GM18502 (cell line): Measurements from ENCODE around the gene ZBED1.
"Not testable (repeated sequence)": the region's sequence is repeated elsewhere in the genome, so short reads cannot be mapped to it uniquely, and the experiment has no call there.

Experiments
- ATAC-seq: cut with Tn5 transposase; IDR thresholded peaks from one replicate; pipeline ENCODE4 v1.9.1; 2021; ENCODE audit warnings: mild to moderate bottlenecking; ENCODE audit not compliant: unreplicated experiment, poor library complexity

ZBED1 gene

GRCh38 chrX:2520539-2520938 lies 19.8 kb upstream of the ZBED1 start:
- no peak for ATAC-seq

- ATAC-seq = not testable (repeated sequence)
These were observed 18.9 kb upstream of the ZBED1 start for GRCh38 chrX:2519638-2520037.

- peak; percentile 12 for ATAC-seq
These were observed 16.3 kb upstream of the ZBED1 start for GRCh38 chrX:2517055-2517454.

- ATAC-seq = peak; percentile 56
These were observed 15.8 kb upstream of the ZBED1 start for GRCh38 chrX:2516623-2517022.

- ATAC-seq = no peak
These were observed 13.4 kb upstream of the ZBED1 start for GRCh38 chrX:2514131-2514530.

- no peak for ATAC-seq
These were observed 12.4 kb upstream of the ZBED1 start for GRCh38 chrX:2513121-2513664.

GRCh38 chrX:2512501-2512900 lies 11.7 kb upstream of the ZBED1 start:
- no peak for ATAC-seq

- ATAC-seq = no peak
These were observed 10.6 kb upstream of the ZBED1 start for GRCh38 chrX:2511326-2511725.

GRCh38 chrX:2508648-2509335 lies 8.0 kb upstream of the ZBED1 start:
- ATAC-seq = no peak

GRCh38 chrX:2507904-2508627 lies 7.3 kb upstream of the ZBED1 start:
- no peak for ATAC-seq

- no peak for ATAC-seq
These were observed 6.4 kb upstream of the ZBED1 start for GRCh38 chrX:2507196-2507595.

- not testable (repeated sequence) for ATAC-seq
These were observed 4.6 kb upstream of the ZBED1 start for GRCh38 chrX:2505341-2505740.

GRCh38 chrX:2504706-2505332 lies 4.0 kb upstream of the ZBED1 start:
- ATAC-seq = no peak

- no peak for ATAC-seq
These were observed 3.1 kb upstream of the ZBED1 start for GRCh38 chrX:2503591-2504500.

GRCh38 chrX:2502668-2503519 lies 2.1 kb upstream of the ZBED1 start:
- no peak for ATAC-seq

GRCh38 chrX:2502120-2502667 lies 1.4 kb upstream of the ZBED1 start:
- no peak for ATAC-seq

- no peak for ATAC-seq
These were observed 855 bp upstream of the ZBED1 start for GRCh38 chrX:2501559-2502102.

- peak; percentile 61 for ATAC-seq
These were observed 529 bp downstream of the ZBED1 start for GRCh38 chrX:2500091-2500802.
